Hematopoietic multipotent progenitor cell treated with erythropoietin and hydrocortisone succinate and interleukin-3 and kit ligand, for 6 days (in vitro differentiated cells): Measurements from ENCODE around the gene SLC12A9.
"Not testable (repeated sequence)": the region's sequence is repeated elsewhere in the genome, so short reads cannot be mapped to it uniquely, and the experiment has no call there.

Experiments
- DNase-seq: peaks from one replicate; pipeline ENCODE4 v3.0.0-alpha.2; 2015

SLC12A9 gene

GRCh38 chr7:100852048-100852872 lies at the start of gene SLC12A9:
TSS of gene SLC12A9 (plus strand) at chr7:100852713. CDS start at chr7:100854198, 1,485 bp downstream.
- DNase-seq = peak; percentile 96

- DNase-seq = no peak
Measured at GRCh38 chr7:100802951-100803350, 49.6 kb upstream of the SLC12A9 start.

GRCh38 chr7:100803398-100804161 lies 48.9 kb upstream of the SLC12A9 start:
- peak; percentile 95 for DNase-seq

- DNase-seq = no peak
Measured at GRCh38 chr7:100804681-100805431, 47.7 kb upstream of the SLC12A9 start.

- DNase-seq = no peak
Measured at GRCh38 chr7:100806276-100806675, 46.2 kb upstream of the SLC12A9 start.

- DNase-seq = not testable (repeated sequence)
Measured at GRCh38 chr7:100806883-100807282, 45.6 kb upstream of the SLC12A9 start.

- DNase-seq = no peak
Measured at GRCh38 chr7:100808354-100808875, 44.1 kb upstream of the SLC12A9 start.

GRCh38 chr7:100811480-100811879 lies 41.0 kb upstream of the SLC12A9 start:
- no peak for DNase-seq

GRCh38 chr7:100812729-100813128 lies 39.8 kb upstream of the SLC12A9 start:
- DNase-seq = no peak

GRCh38 chr7:100816515-100816914 lies 36.0 kb upstream of the SLC12A9 start:
- not testable (repeated sequence) for DNase-seq

- no peak for DNase-seq
Measured at GRCh38 chr7:100817097-100817496, 35.4 kb upstream of the SLC12A9 start.

GRCh38 chr7:100818366-100818765 lies 34.1 kb upstream of the SLC12A9 start:
- no peak for DNase-seq

- no peak for DNase-seq
Measured at GRCh38 chr7:100818825-100819224, 33.7 kb upstream of the SLC12A9 start.

GRCh38 chr7:100819586-100819985 lies 32.9 kb upstream of the SLC12A9 start:
- DNase-seq = no peak

GRCh38 chr7:100822236-100823139 lies 30.0 kb upstream of the SLC12A9 start:
- DNase-seq = no peak

- DNase-seq = no peak
Measured at GRCh38 chr7:100823140-100823525, 29.4 kb upstream of the SLC12A9 start.

- no peak for DNase-seq
Measured at GRCh38 chr7:100823534-100823933, 29.0 kb upstream of the SLC12A9 start.

GRCh38 chr7:100824499-100825214 lies 27.9 kb upstream of the SLC12A9 start:
- no peak for DNase-seq

GRCh38 chr7:100825215-100825671 lies 27.3 kb upstream of the SLC12A9 start:
- DNase-seq = no peak

- DNase-seq = peak; percentile 85
Measured at GRCh38 chr7:100825751-100826513, 26.6 kb upstream of the SLC12A9 start.
